HL-60 (cell line): Measurements from ENCODE around the gene CYP4A22.

Experiments used
- CTCF ChIP-seq: IDR thresholded peaks from one replicate; pipeline ENCODE4 v1.5.1; 2011; ENCODE audit warnings: low read length, control low read depth, inconsistent platforms; ENCODE audit not compliant: insufficient read depth
- REST ChIP-seq: IDR thresholded peaks from 2 replicates; pipeline ENCODE4 v1.6.1; 2012; ENCODE audit warnings: low read depth; ENCODE audit not compliant: insufficient replicate concordance

- TF ChIP-seq CTCF = no peak
- no peak for TF ChIP-seq REST
Observed at GRCh38 chr1:47190509-47190855, 53.2 kb downstream of the CYP4A22 start.
